Measurements from ENCODE around the gene SLC4A3. TPM values are rescaled to one million over a fixed set of nuclear protein-coding genes. Genes with fewer than 3 reads are reported as not detected.

SLC4A3 gene
- total RNA-seq, 1 donor from 2014 or later, result 0.88 TPM

GRCh38 chr2:219616550-219616949 lies 10.9 kb upstream of the SLC4A3 start:
- peaks cover 2% of the 10 kb centered on the region for H3K4me1 Mint-ChIP-seq
- peaks cover 3% of the 10 kb centered on the region for H3K27me3 Mint-ChIP-seq (ENCODE audit: insufficient read depth, low read depth)
- peaks cover 4% of the 10 kb centered on the region for H3K36me3 Mint-ChIP-seq
- Histone ChIP-seq H3K9me3 (ENCODE audit: low read depth) (no peaks in the 10 kb centered on the region), H3K4me3 (no peak overlapping the region), H3K4me2 (no peak overlapping the region), H3F3A (ENCODE audit: low read depth) (peaks cover 2% of the 10 kb centered on the region), H2AFZ (replicated peaks) (no peak overlapping the region), H3K9ac (no peak overlapping the region), H3K79me2 (ENCODE audit: low read depth) (no peaks in the 10 kb centered on the region), H3K36me3 (no peaks in the 10 kb centered on the region), H3K27me3 (no peaks in the 10 kb centered on the region), H4K20me1 (ENCODE audit: low read depth) (no peaks in the 10 kb centered on the region), H3K4me1 (no peaks in the 10 kb centered on the region), H3K27ac (no peak overlapping the region)
- no peaks in the 10 kb centered on the region for H3K9me3 Mint-ChIP-seq
- no peak overlapping the region for H3K4me3 Mint-ChIP-seq
- TF ChIP-seq EZH2phosphoT487 (IDR thresholded peaks at IDR 0.05), result no peak
- TF ChIP-seq, protein P1, sequence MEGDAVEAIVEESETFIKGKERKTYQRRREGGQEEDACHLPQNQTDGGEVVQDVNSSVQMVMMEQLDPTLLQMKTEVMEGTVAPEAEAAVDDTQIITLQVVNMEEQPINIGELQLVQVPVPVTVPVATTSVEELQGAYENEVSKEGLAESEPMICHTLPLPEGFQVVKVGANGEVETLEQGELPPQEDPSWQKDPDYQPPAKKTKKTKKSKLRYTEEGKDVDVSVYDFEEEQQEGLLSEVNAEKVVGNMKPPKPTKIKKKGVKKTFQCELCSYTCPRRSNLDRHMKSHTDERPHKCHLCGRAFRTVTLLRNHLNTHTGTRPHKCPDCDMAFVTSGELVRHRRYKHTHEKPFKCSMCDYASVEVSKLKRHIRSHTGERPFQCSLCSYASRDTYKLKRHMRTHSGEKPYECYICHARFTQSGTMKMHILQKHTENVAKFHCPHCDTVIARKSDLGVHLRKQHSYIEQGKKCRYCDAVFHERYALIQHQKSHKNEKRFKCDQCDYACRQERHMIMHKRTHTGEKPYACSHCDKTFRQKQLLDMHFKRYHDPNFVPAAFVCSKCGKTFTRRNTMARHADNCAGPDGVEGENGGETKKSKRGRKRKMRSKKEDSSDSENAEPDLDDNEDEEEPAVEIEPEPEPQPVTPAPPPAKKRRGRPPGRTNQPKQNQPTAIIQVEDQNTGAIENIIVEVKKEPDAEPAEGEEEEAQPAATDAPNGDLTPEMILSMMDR (IDR thresholded peaks at IDR 0.05), result no peak
- no peak for TF ChIP-seq EZH2 (IDR thresholded peaks at IDR 0.05)
- no peak for DNase-seq (ENCODE audit: low spot score)
- no peak overlapping the region for H3K27ac Mint-ChIP-seq

- Histone ChIP-seq H3K27ac (no peak overlapping the region), H2AFZ (replicated peaks) (no peak overlapping the region), H3K4me1 (no peaks in the 10 kb centered on the region), H3K9ac (no peak overlapping the region), H3K79me2 (ENCODE audit: low read depth) (no peaks in the 10 kb centered on the region), H3K27me3 (no peaks in the 10 kb centered on the region), H4K20me1 (ENCODE audit: low read depth) (no peaks in the 10 kb centered on the region), H3F3A (ENCODE audit: low read depth) (peaks cover 2% of the 10 kb centered on the region), H3K36me3 (no peaks in the 10 kb centered on the region), H3K4me3 (no peak overlapping the region), H3K4me2 (no peak overlapping the region), H3K9me3 (ENCODE audit: low read depth) (no peaks in the 10 kb centered on the region)
- H3K27ac Mint-ChIP-seq, result no peak overlapping the region
- peaks cover 2% of the 10 kb centered on the region for H3K36me3 Mint-ChIP-seq
- H3K9me3 Mint-ChIP-seq, result no peaks in the 10 kb centered on the region
- TF ChIP-seq EZH2 (IDR thresholded peaks at IDR 0.05) (no peak), EZH2phosphoT487 (IDR thresholded peaks at IDR 0.05) (no peak)
- TF ChIP-seq, protein P1 (IDR thresholded peaks at IDR 0.05), result no peak
- no peak for DNase-seq (ENCODE audit: low spot score)
- H3K4me1 Mint-ChIP-seq, result no peaks in the 10 kb centered on the region
- no peak overlapping the region for H3K4me3 Mint-ChIP-seq
- no peaks in the 10 kb centered on the region for H3K27me3 Mint-ChIP-seq (ENCODE audit: insufficient read depth, low read depth)
These were observed 8.7 kb upstream of the SLC4A3 start for GRCh38 chr2:219618733-219619122.

DNA sequence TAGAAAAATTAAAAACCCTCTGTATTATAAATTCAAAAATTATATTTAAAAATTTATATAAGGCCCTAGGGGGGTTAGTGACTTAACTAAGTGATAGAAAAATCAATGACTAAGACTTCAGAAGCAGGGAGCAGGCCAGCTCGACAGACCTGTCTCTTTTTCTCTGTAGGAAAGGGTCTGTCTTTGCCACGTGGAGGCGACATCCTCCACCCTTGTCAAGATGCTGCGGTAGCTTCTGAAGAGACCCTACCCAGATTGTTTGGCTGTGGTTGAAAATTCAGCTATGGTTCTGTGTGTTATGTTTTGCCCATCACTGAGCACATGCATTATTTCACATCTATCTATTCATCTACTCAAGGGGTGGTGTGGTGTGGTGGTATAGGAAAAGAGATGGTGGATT lies 8.2 kb upstream of the SLC4A3 start:
- H3K4me1 Mint-ChIP-seq, result no peaks in the 10 kb centered on the region
- no peak for TF ChIP-seq EZH2 (IDR thresholded peaks at IDR 0.05)
- TF ChIP-seq, protein P1 (IDR thresholded peaks at IDR 0.05), result peak; percentile 56
- no peak overlapping the region for H3K4me3 Mint-ChIP-seq

More for the DNA sequence above, 8.2 kb upstream of the SLC4A3 start:
- Histone ChIP-seq H3K27me3 (peaks cover 3% of the 10 kb centered on the region), H3K4me3 (no peak overlapping the region), H3K27ac (no peak overlapping the region), H3K4me2 (no peak overlapping the region), H3K36me3 (no peaks in the 10 kb centered on the region), H3K9me3 (ENCODE audit: low read depth) (no peaks in the 10 kb centered on the region), H2AFZ (replicated peaks) (no peak overlapping the region), H3K9ac (no peak overlapping the region), H3F3A (ENCODE audit: low read depth) (peaks cover 2% of the 10 kb centered on the region), H4K20me1 (ENCODE audit: low read depth) (no peaks in the 10 kb centered on the region), H3K79me2 (ENCODE audit: low read depth) (no peaks in the 10 kb centered on the region), H3K4me1 (no peaks in the 10 kb centered on the region)
- Mint-ChIP-seq H3K27me3 (ENCODE audit: insufficient read depth, low read depth) (no peaks in the 10 kb centered on the region), H3K36me3 (peaks cover 2% of the 10 kb centered on the region), H3K9me3 (no peaks in the 10 kb centered on the region), H3K27ac (no peak overlapping the region)
- DNase-seq (ENCODE audit: low spot score), result peak; percentile 57

All from neural progenitor cell (in vitro differentiated cells).